Cardiac septum (tissue), 1 donor: ENCODE results near the gene KRT13. TPM values are rescaled to one million over a fixed set of nuclear protein-coding genes. Genes with fewer than 3 reads are reported as not detected.

Experiments
- DNase-seq: peaks from one replicate; pipeline ENCODE4 v3.0.0-alpha.2; 2020; ENCODE audit warnings: low spot score
- intact Hi-C: fragments of 100-400 bp; cut with DNase I; formaldehyde crosslinking; loops from one replicate; pipeline ENCODE4 v1.14.0; 2022
- total RNA-seq: library from RNA; stranded (reverse); fragmentation: NEBNext Ultra II Directional; extraction: Animal tissue kit (Norgen Biotek cat#: 25700); gene quantifications from one replicate; pipeline ENCODE4 v1.2.1, GENCODE V29; 2021
- donor health status: DM: no; HTN: no; CAD: no.

The KRT13 gene
- total RNA-seq, 1 donor from 2014 or later = not detected

DNA sequence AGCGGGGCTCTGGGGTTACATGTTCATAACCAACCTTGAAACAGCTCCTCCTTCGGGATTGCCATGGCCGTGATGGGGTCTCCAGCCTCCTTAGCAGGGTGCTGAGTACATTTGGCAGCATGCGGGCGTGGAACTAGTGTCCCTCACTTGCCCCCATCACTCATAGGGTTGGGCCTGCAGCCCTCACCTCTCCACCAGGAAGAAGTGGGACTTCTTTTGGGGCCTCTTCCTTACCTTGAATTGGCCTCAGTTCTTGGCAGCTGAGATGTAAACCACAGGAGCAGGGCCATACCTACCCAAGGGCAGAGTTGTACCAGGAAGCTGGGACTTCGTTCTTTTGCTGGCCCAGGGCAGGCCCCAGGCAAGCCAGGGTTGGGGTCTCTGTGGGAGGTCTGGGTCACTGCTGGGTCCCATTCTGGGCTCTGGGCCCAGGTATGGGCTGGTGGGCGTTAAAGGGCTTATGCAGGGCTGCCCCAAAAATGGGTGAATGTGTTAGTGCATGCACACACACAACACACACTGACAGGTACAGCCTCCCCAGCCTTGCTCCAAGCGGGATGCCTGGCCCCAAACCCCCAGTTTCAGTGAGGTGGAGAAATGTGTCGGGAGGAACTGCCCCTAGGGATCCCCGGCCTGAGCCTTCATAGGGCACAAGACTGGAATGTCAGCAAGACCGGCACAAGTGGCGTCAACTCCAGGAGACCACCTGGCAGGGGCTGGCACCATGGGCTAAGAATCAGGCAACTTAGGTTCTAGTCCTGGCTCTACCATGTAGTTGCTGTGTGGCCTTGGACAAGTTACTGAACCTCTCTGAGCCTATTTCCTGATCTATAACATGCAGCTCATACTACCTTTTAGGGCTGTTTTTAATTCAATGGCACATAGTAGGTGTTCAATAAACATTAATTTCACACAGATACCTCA lies 17.2 kb upstream of the KRT13 start:
- intact Hi-C loops = no loop called here
- DNase-seq = no peak

DNA sequence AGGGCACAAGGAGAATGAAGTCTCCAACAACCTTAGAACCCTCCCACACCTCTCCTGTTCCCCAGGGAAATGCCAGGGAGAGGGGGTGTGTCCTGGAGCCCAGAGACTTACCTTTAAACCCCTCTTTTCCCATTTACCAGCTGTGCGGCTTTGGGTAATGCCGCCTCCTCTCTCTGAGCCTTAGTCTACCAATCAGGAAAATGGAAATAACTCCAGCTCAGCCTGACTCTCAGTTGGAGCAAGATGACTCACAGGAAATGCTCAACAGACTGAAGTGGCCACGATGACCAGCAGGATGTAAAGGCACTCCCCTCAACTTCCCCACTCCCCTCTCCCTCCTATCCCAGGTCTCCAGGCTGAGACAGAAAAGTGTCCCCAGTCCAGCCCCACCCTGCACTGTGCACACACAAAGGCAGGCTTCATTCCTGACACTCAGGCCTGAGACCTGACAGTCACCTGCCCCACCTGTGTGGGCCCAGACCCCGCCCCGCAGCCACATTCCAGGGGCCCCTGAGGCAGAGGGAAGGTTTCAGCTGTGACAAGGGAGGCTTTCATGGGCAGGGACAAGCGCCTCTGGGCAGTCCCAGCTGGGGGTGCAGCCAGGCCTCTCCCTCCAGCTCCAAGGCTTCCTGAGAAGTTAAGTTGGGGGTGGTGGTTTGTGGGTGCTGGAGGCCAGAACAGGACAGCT lies 16.3 kb upstream of the KRT13 start:
- no peak for DNase-seq
- intact Hi-C loops = no loop called here

DNA sequence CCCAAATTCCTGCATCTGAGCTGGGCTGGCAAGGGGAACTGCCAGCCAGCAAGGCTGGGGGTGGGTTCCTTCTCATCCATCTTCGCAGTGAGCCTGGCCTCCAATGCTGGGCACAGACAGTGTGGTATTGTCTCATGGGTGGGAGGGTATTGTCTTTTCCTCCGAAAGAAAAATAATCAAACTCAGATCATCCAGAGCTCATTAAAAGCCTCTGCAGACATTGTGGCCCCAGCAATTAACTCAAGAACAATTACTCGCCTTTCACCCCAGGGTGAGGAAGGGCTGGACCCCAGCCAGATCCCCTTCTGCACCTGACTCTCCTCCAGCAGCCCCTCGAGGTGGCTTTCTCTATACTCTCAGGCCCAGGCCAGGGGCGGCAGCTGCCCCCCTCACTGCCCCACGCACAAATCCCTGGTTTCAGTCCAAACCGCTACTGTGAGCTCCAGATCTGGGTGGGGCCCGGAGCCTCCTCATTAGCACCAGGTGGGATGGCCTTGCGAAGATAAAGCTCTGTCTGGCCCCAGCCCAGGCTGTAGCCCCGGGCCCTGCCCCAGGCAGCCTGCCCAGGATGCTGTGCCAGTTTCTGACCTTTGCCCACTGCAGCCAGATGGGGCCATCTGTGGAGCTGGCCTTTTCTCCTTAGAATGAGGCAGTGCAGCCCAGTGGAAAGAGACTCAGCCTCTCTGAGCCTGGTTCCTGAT lies 15.6 kb upstream of the KRT13 start:
- no peak for DNase-seq

DNA sequence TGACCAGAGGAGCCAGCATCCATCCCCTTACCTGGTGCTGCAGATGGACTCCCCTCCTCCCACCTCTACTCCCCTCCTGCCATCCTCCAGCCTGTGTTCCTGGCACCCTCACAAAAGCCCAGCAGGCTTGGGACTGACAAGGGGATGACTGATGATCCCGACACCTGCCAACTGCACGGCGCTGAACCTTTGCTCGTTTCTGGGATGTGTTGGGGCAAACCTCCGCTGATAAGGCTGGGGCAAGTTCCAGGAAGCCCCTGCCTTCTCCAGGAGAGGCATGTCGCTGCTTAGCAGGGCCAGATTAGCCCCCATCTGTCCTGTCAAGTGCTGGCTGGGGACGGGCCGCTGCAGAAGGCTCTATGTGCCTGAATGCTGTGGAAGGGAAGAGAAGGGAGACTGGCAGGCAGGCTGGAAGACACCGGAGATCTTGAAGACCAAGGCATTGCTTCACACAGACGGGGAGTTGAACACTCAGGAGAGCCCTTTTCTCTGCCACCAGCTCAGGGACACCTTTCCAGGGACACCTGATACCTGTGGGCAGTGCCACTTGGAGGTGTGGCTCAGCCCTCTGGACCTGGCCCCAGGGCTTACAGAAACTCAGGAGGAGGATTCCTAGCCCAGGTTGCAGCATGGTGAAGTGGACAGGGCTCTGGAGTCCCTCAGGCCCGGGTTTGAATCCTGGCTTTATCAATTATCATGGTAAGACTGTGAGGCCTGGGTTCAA lies 14.3 kb upstream of the KRT13 start:
- no peak for DNase-seq
- intact Hi-C loops = no loop called here

More for the DNA sequence above, 15.6 kb upstream of the KRT13 start:
- intact Hi-C loops = no loop called here

DNA sequence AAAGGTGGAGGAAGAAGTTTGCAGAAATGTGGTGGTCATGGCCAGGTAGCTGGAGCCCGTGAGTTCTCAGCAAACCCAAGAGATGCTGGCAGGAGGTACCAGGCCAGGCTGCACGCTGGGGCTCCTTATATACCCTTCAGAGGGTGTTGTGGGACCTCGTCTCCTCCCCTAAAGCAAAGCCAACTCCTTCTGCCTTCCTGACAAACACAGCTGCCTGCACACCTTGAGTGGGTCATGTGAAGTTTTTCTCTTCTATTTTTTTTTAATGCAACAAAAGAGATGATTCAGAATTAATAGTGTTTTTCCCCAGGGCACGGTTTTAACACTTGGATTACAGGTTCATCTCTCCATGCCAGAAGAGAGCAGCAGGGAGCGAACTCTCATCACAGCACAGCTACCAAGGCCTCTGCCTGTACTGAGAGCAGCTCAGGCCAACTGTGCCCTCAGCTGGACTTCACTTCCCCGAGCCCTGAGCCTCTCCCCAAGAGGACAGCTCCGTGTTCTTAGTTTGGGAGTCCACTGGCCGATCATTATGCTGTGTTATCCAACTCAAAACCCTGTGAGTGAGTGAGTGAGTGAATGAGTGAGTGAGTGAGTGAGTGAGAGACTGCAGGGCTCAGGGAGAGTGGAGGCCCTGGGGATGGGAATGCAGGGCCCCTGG lies 13.5 kb upstream of the KRT13 start, which contains the start of gene KRT15:
TSS of gene KRT15 (minus strand) at position 102 of the 661 bp plus-strand sequence. CDS start at position 39, 63 bp downstream.
- DNase-seq = no peak
- intact Hi-C loops = no loop called here

DNA sequence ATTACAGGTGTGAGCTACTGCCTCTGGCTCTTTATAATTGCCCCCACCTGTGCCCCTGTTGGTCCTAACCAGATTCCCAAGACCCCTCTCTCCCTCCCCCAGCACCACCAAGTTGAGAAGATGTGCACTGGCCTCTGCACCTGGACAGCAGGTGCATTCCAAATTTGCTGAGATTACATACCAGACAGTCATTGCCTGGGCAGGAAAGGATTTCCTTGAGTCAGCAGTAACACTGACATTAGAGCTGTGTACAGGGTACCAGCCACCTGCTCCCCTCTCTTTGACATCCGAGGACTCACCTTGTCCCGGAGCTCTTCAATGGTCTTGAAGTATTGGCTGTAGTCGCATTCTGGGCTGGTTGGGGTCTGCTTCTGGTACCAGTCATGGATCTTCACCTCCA lies 12.6 kb upstream of the KRT13 start:
- no peak for DNase-seq
- intact Hi-C loops = no loop called here

DNA sequence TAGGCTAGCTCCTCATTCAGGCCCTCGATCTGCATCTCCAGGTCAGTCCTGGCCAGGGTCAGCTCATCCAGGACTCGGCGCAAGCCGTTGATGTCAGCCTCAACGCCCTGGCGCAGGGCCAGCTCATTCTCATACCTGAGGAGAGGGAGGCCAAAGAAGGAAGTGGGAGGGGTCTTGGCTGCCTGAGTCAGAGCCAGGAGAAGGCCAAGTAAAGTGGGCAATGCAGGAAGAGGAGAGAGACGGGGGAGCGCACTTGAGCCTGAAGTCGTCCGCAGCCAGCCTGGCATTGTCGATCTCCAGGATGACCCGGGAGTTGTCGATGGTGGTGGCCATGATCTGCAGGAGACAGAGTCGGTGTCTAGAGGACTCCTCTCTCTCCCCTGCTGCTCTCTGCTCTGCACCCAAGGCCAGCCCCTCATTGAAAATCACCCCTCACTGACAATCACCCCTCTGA lies 11.4 kb upstream of the KRT13 start:
- no peak for DNase-seq
- intact Hi-C loops = no loop called here

DNA sequence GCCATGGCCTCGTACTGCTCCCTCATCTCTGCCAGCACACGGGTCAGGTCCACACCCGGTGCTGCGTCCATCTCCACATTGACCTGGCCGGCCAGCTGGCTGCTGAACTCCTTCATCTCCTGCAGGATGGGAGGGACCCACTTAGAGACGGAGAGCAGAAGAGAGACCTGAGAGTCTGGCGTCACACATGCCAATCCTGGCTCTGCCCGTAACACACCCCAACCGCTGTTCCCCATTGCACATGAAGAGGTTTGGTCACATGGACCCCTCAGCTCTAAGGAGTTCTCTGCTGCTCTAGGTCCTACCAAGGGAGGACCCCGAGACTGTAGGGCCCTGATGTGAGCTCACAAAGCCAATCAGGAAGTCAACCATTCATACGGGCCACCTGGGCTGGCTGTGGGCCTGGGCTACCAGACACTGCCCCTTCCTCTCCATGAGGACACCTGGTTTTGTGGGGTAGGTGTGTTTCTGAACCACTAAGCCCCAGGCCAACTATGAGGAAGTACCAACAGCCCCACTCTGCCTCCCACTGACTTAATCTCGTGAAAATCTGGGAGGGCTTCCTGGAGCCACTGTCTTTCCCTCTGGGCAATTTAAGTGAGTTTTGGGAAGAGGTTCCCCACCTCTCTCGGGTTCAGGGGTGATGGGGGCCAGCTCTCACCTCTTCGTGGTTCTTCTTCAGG lies 10.9 kb upstream of the KRT13 start:
- no peak for DNase-seq
- intact Hi-C loops = no loop called here

DNA sequence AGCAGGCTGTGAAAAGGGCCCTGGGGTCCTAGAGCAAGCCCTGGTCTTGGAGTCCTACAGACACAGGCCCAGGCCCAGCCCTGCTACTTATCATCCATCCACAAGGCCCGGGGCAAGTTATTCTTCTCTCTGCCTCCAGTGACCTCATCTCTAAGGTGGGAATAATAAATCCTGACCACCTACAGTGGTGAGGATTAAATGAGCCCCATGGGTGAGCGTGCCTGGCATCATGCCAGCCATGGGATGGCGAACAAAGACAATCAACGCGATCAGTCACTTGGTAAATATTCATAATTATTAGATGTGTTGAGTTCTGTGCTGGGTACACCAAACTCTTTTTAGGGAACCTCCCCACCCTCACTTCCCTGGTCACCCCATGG lies 7.7 kb upstream of the KRT13 start:
- intact Hi-C loops = no loop called here
- no peak for DNase-seq

DNA sequence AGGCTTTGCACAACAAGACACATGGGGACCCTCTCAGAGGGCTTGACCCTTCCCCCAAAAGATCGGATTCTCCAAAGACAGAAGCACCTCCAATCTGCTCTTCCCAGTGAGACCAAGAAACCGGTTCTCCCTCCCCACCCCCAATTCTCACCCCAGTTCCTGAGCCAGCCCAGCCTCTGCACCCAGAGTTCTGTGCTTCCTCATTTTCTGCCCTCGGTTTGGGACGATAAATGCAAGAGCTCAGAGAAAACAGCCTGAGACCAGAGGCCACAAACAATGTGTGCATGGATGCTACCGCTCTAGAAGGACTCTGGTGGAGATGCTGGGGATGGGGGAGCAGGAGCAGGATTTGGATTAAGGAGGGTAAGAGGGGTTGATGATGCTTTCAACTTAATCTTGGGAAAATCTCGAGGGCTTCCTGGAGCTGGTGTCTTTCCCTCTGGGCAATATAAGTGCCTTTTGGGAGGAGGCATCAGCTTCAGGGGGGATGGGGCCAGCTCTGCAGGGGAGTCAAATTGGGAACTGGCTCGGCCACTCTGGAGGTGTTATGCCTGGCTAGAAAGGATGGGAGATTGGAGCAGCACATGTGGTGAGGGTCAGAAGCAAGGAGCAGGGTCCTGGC lies 7.2 kb upstream of the KRT13 start:
- intact Hi-C loops = no loop called here
- DNase-seq = no peak

DNA sequence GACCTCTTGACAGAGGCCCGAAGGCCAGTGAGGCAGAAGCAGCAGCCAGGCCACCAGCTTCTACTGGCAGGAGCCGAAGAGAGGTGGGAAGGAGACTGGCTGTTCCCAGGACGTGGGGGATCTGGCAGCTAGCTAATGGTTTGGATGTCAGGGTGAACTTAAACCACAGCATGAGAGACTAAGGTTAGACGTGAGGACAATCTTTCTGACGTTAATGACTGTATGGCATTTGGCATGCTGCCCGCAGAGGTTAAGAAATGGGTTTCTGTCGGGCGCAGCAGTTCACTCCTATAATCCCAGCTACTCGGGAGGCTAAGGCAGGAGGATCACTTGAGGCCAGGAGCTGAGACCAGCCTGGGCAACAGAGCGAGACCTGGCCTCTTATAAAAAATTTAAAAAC lies 6.3 kb upstream of the KRT13 start:
- DNase-seq = no peak

DNA sequence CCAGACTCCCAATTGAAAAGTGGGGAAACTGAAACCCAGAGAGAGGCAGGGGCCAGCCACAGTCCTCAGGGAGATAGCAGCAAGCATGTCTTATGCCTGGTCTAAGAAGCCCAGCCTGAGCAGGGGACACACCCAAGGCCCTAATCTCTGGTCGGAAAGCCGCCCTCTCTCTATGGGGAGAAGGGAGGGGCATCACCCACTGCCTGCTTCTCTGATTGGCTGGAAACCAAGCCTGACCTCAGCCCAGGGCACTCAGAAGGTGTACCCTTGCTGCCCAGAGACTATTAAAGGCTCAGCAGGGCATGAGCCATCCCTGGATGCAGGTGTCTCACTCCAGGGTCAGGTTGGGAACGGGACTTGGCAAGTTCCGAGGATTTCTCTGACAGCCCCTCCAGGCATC lies 5.7 kb upstream of the KRT13 start:
- DNase-seq = no peak
- intact Hi-C loops = no loop called here

More for the DNA sequence above, 6.3 kb upstream of the KRT13 start:
- intact Hi-C loops = no loop called here

DNA sequence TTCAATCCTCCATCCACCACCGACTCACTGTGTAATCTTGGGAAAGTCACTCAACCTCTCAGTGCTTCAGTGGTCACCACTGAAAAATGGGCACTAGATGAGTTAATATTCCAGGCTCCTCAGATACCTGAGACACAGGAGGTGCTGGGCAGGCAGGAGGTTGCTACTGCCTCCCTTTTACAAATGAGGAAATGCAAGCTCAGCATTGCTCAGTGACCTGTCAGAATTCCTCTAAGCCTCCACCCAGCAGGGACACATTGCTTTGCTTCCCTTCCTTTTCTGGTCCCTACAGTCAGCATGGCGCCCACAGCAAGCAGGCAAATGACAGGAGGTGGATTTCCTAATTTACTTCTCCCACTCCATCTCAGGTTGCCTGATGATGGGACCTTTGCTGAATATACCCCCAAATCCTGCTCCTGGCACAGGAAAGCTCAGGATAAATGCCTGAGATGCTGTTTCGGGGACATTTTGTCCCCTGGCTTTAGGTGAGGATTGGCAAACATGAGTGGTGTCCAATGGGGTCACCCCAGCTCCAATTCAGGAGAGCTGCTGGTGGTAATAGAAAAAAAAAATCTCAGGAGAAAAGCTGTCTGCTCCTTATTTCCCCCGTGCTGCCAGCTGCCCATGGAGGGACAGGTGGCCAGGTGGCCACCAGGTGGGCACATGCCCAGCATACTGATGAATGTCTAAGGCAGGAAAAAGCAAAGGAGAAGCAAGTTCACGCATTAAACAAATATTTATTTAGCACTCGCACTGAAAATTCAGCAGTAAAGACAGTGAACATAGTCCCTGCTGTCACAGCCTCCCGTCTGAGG lies 5.0 kb upstream of the KRT13 start:
- no peak for DNase-seq

DNA sequence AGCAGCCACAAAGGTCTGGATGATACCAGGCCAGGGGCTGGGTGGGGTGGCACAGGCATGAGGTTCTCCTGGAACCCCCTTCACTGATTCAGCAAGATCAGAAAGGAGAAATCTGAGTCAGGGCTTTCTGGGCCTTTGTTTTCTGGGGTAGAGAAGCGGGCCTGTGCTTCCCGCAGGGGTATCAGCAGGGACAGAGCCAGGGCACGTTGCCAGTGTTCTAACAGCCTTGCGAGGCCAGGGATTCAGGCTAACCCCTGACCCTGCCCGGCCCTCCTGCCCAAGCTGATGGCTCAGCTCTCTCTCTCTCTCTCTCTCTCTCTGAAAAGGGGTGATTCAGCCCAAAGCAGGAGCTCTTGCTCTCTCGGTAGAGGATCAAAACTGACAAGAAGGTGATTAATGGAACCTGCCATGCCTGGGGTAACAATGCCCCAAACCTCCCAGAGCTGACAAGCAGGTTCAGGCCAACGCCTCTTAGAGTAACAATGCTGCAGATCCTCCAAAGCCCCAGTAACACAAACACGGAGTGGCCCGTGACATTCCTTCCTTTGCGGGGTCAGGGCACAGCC lies 2.0 kb upstream of the KRT13 start:
- intact Hi-C loops = no loop called here
- DNase-seq = no peak

More for the DNA sequence above, 5.0 kb upstream of the KRT13 start:
- intact Hi-C loops = no loop called here

DNA sequence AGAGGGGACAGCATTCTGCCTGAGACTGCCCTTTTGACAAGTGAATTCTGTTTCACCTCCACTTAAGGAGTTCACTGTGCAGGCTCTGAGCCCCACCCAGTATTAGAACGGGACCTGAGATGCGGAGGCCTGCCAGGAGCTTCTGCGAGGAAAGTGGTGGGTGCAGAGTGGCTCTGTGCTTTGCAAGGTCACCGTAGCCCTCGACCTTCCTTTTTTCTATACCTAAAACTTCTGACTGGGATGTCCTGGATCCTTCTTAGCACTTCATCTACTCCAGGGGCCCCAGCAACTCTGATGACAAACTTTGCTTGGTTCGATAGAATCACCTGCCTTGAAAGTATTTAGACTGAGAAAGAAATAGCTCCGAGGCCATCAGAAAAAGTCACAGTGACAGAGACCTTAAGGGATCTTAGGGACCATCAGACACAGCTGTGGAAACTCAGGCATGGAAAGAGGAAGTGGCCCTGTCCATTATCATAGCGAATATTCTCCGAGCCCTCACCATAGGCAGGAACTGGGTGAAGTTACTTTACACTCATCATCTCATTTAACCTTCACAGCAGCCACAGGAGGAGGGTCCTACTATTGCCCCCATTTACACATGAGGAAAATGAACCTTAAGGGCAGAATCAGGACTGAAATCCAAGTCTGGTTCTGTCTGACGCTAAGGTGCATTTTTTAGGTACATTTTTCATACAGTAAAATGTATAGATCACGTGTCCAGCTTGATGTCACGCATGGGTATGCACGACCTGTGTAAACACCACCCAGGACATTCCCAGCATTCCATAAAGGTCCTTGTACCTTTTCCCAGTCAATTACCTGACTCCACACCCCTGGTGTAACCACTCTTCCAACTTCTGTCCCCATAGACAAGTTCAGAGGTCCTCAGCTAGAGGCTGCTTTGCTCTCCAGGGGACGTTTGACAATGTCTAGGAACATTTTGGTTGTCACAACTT lies 676 bp upstream of the KRT13 start:
- DNase-seq = no peak
- intact Hi-C loops = no loop called here
